NCI-H460 (cell line): ENCODE results near the gene OR2T5. TPM values are rescaled to one million over a fixed set of nuclear protein-coding genes. Genes with fewer than 3 reads are reported as not detected.
"Not testable (repeated sequence)": the region's sequence is repeated elsewhere in the genome, so short reads cannot be mapped to it uniquely, and the experiment has no call there.

Experiments
- DNase-seq: peaks from one replicate; pipeline ENCODE4 v3.0.0-alpha.2; 2016; ENCODE audit warnings: low read depth; ENCODE audit errors: extremely low read depth
- total RNA-seq: library from RNA; depleted of rRNA; stranded (reverse); fragments of >200 nt; shearing (Covaris generic); gene quantifications from 2 replicates; pipeline ENCODE4 v1.2.3, GENCODE V29; 2014; rRNA removed

The OR2T5 gene
- total RNA-seq, 1 experiment from 2014 or later, result not detected

DNA sequence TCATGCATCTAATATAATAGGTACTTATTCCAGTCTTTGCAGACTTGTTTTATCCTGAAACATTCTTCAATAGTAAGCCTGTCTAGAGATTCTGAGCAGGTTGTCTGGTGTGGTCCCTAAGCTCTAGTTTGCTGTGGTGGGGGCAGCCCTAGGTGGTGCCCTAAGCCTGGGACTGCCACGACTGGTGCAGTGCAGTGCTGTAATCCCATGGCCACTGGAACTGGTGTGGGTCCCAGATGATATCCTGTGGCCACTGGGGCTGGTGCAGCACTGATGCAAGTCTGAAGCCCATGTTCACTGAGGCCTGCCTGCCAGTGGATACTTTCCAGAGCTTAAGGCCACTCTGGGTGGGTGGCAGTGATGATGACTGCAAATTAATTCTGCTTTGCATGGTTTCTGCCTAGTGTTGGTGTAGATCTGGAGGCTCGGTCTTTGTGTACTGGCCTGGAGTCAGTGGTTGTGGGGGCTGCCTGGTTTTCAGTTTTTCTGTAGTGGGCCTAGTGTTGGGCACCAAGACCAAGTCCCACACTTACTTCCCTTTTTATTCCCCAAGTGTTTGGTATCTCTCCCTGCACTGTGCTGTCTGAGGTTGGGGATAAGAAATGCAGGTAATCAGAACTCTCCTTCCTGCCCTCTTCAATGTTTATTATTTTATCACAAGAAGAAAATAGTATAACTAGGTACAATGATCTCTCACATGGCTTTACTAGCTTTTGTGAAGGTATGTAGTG lies 12.1 kb downstream of the OR2T5 start:
- not testable (repeated sequence) for DNase-seq

GRCh38 chr1:248507773-248508172 lies 19.4 kb downstream of the OR2T5 start, which contains the start of gene OR2G6:
Gene OR2G6, plus strand, starts transcription at chr1:248508073. Its CDS starts 13,574 bp downstream, at chr1:248521647.
- not testable (repeated sequence) for DNase-seq

DNA sequence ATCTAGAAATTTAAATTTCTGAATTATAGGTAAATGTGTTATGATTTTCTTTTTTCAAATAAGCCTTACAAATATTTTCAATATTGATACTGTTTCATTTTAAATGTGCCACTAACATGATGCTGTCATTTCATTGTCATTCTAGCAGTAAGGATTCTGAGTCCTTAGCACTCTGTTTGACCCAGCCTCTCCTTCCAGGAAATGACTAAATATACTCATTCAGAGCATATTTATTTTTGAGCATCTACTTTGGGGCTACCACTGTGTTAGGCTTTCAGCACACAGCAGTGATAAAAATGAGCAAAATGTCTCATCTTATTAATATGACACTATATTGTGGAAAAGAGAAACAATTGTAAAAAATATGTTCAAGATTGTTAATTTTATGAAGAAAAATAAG lies 21.8 kb downstream of the OR2T5 start:
- not testable (repeated sequence) for DNase-seq

DNA sequence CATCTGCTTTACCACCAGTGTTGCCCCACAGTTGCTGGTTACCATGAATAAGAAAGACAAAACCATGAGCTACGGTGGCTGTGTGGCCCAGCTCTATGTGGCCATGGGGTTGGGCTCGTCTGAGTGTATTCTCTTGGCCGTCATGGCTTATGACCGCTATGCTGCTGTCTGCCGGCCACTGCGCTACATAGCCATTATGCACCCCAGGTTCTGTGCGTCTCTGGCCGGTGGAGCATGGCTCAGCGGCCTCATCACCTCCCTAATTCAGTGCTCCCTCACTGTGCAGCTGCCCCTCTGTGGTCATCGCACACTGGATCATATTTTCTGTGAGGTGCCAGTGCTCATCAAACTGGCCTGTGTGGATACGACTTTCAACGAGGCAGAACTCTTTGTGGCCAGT lies 33.5 kb downstream of the OR2T5 start:
- DNase-seq, result no peak

DNA sequence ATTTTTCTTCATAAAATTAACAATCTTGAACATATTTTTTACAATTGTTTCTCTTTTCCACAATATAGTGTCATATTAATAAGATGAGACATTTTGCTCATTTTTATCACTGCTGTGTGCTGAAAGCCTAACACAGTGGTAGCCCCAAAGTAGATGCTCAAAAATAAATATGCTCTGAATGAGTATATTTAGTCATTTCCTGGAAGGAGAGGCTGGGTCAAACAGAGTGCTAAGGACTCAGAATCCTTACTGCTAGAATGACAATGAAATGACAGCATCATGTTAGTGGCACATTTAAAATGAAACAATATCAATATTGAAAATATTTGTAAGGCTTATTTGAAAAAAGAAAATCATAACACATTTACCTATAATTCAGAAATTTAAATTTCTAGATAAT lies 49.1 kb downstream of the OR2T5 start:
- DNase-seq, result not testable (repeated sequence)

Other genes starting within 250 kb of the OR2T5 start
- not detected in 2 replicates for gene OR2T33, start 210.6 kb upstream of the OR2T5 start, total RNA-seq
- not detected in 2 replicates for gene OR2T12, start 185.2 kb upstream of the OR2T5 start, total RNA-seq
- gene OR2M7, start 164.0 kb upstream of the OR2T5 start, total RNA-seq, result not detected in 2 replicates
- gene OR14C36, start 139.8 kb upstream of the OR2T5 start, total RNA-seq, result not detected in 2 replicates
- gene OR2T4, start 126.9 kb upstream of the OR2T5 start, total RNA-seq, result not detected in 2 replicates
- not detected in 2 replicates for gene OR2T6, start 112.8 kb upstream of the OR2T5 start, total RNA-seq
- gene OR2T1, start 85.5 kb upstream of the OR2T5 start, total RNA-seq, result not detected in 2 replicates
- gene OR2T2, start 43.0 kb upstream of the OR2T5 start, total RNA-seq, result not detected in 2 replicates
- gene OR2T3, start 15.2 kb upstream of the OR2T5 start, total RNA-seq, result not detected in 2 replicates
- not detected in 2 replicates for gene OR2G6, start 19.5 kb downstream of the OR2T5 start, total RNA-seq
- not detected in 2 replicates for gene OR2T29, start 74.2 kb downstream of the OR2T5 start, total RNA-seq
- not detected in 2 replicates for gene OR2T34, start 86.2 kb downstream of the OR2T5 start, total RNA-seq
- not detected in 2 replicates for gene OR2T10, start 109.1 kb downstream of the OR2T5 start, total RNA-seq
- gene OR2T11, start 146.5 kb downstream of the OR2T5 start, total RNA-seq, result not detected in 2 replicates
- gene OR2T35, start 156.7 kb downstream of the OR2T5 start, total RNA-seq, result not detected in 2 replicates
- not detected in 2 replicates for gene OR2T27, start 166.9 kb downstream of the OR2T5 start, total RNA-seq
- gene OR14I1, start 214.2 kb downstream of the OR2T5 start, total RNA-seq, result not detected in 2 replicates